HepG2 (cell line): ENCODE data around the gene MRPL28. TPM values are rescaled to one million over a fixed set of nuclear protein-coding genes. Genes with fewer than 3 reads are reported as not detected.
A peak's percentile ranks its signal among the peaks of the same experiment; 100 is the strongest.

Experiments used
- ARHGAP35 ChIP-seq: sonication (generic); formaldehyde crosslinking; IDR thresholded peaks from 2 replicates; pipeline ENCODE4 v1.9.0; 2022; ENCODE audit warnings: mild to moderate bottlenecking, inconsistent platforms, moderate library complexity, missing genetic modification reagents, borderline replicate concordance
- ATRX ChIP-seq: sonication (generic); formaldehyde crosslinking; IDR thresholded peaks from 2 replicates; pipeline ENCODE4 v1.4.0; 2020; ENCODE audit warnings: missing genetic modification reagents, borderline replicate concordance
- CEBPG ChIP-seq: IDR thresholded peaks from 2 replicates; pipeline ENCODE4 v1.6.1; 2016
- CREB1 ChIP-seq, 2 experiments: fragments of 450-650 bp in 1 of 2; IDR thresholded peaks; 2 replicates each; pipeline ENCODE4 v1.6.1; 2016 to 2017; ENCODE audit warnings: control low read depth in 1 of 2, mild to moderate bottlenecking in 1 of 2, missing compliant biosample characterization in 1 of 2, missing genetic modification characterization in 1 of 2
- ELF1 ChIP-seq: sonication (generic); formaldehyde crosslinking; IDR thresholded peaks from 2 replicates; pipeline ENCODE4 v1.4.0; 2020; ENCODE audit warnings: missing genetic modification reagents
- FOXK2 ChIP-seq: fragments of 450-650 bp; IDR thresholded peaks from 2 replicates; pipeline ENCODE4 v1.6.1; 2016
- GFI1 ChIP-seq: sonication (generic); formaldehyde crosslinking; IDR thresholded peaks from 2 replicates; pipeline ENCODE4 v1.5.0; 2020; ENCODE audit warnings: missing genetic modification reagents, mild to moderate bottlenecking, borderline replicate concordance
- KMT2A ChIP-seq: sonication (generic); formaldehyde crosslinking; IDR thresholded peaks from 2 replicates; pipeline ENCODE4 v1.4.0; 2020; ENCODE audit warnings: missing genetic modification reagents
- MTF2 ChIP-seq: sonication (generic); formaldehyde crosslinking; IDR thresholded peaks from 2 replicates; pipeline ENCODE4 v1.5.0; 2020; ENCODE audit warnings: missing genetic modification reagents, borderline replicate concordance
- NAIF1 ChIP-seq: sonication (generic); formaldehyde crosslinking; IDR thresholded peaks from 2 replicates; pipeline ENCODE4 v1.5.0; 2020; ENCODE audit warnings: mild to moderate bottlenecking, missing genetic modification reagents, borderline replicate concordance
- NFYB ChIP-seq: sonication (generic); formaldehyde crosslinking; IDR thresholded peaks from 2 replicates; pipeline ENCODE4 v1.4.0; 2020; ENCODE audit warnings: missing genetic modification reagents
- SIX4 ChIP-seq: sonication (generic); formaldehyde crosslinking; IDR thresholded peaks from 2 replicates; pipeline ENCODE4 v1.4.0; 2020; ENCODE audit warnings: missing genetic modification reagents
- SMAD9 ChIP-seq: sonication (generic); formaldehyde crosslinking; IDR thresholded peaks from 2 replicates; pipeline ENCODE4 v1.5.1; 2020; ENCODE audit warnings: mild to moderate bottlenecking, missing genetic modification reagents
- ZBTB21 ChIP-seq: sonication (generic); formaldehyde crosslinking; IDR thresholded peaks from 2 replicates; pipeline ENCODE4 v1.4.0; 2020; ENCODE audit warnings: missing genetic modification reagents
- ZFY ChIP-seq: sonication (generic); formaldehyde crosslinking; IDR thresholded peaks from 2 replicates; pipeline ENCODE4 v1.4.0; 2020; ENCODE audit warnings: missing genetic modification reagents
- ZFYVE20 ChIP-seq: sonication (generic); formaldehyde crosslinking; IDR thresholded peaks from 2 replicates; pipeline ENCODE4 v1.8.0; 2023; ENCODE audit warnings: low read depth, mild to moderate bottlenecking, moderate library complexity, missing genetic modification reagents, borderline replicate concordance
- ZKSCAN1 ChIP-seq: fragments of 150-350 bp; IDR thresholded peaks from 2 replicates; pipeline ENCODE4 v1.6.1; 2014; ENCODE audit warnings: low read length
- ZNF138 ChIP-seq: sonication (generic); formaldehyde crosslinking; IDR thresholded peaks from 2 replicates; pipeline ENCODE4 v1.5.0; 2020; ENCODE audit warnings: mild to moderate bottlenecking, low read depth, missing genetic modification reagents
- ZNF230 ChIP-seq: sonication (generic); formaldehyde crosslinking; IDR thresholded peaks from 2 replicates; pipeline ENCODE4 v1.4.0; 2020; ENCODE audit warnings: mild to moderate bottlenecking, missing genetic modification reagents
- ZNF24 ChIP-seq: fragments of 450-650 bp; IDR thresholded peaks from 2 replicates; pipeline ENCODE4 v1.6.1; 2017; ENCODE audit warnings: antibody characterized with exemption, mild to moderate bottlenecking
- ZNF3 ChIP-seq: IDR thresholded peaks from 2 replicates; pipeline ENCODE4 v1.7.0; 2017; ENCODE audit warnings: inconsistent platforms
- ZNF326 ChIP-seq: sonication (generic); formaldehyde crosslinking; IDR thresholded peaks from 2 replicates; pipeline ENCODE4 v1.4.0; 2020; ENCODE audit warnings: missing genetic modification reagents, borderline replicate concordance
- ZNF484 ChIP-seq: sonication (generic); formaldehyde crosslinking; IDR thresholded peaks from 2 replicates; pipeline ENCODE4 v1.5.1; 2020; ENCODE audit warnings: mild to moderate bottlenecking, low read depth, missing genetic modification reagents, borderline replicate concordance
- ZNF660 ChIP-seq: sonication (generic); formaldehyde crosslinking; IDR thresholded peaks from 2 replicates; pipeline ENCODE4 v1.5.1; 2020; ENCODE audit warnings: mild to moderate bottlenecking, low read depth, missing genetic modification reagents, borderline replicate concordance
- ZNF781 ChIP-seq: sonication (generic); formaldehyde crosslinking; IDR thresholded peaks from 2 replicates; pipeline ENCODE4 v1.5.1; 2020; ENCODE audit warnings: borderline replicate concordance, mild to moderate bottlenecking, missing genetic modification reagents; ENCODE audit errors: not compliant biosample characterization
- ZNF782 ChIP-seq: sonication (generic); formaldehyde crosslinking; IDR thresholded peaks from 2 replicates; pipeline ENCODE4 v1.4.0; 2020; ENCODE audit warnings: missing genetic modification reagents, mild to moderate bottlenecking, borderline replicate concordance
- ZNF790 ChIP-seq: sonication (generic); formaldehyde crosslinking; IDR thresholded peaks from 2 replicates; pipeline ENCODE4 v1.8.0; 2022; ENCODE audit warnings: missing genetic modification reagents, mild to moderate bottlenecking, borderline replicate concordance
- polyA plus RNA-seq, 8 experiments: library from polyadenylated mRNA; depleted of rRNA in 3 of 8; stranded (reverse) in 7 of 8; unstranded in 1 of 8; fragments of >200 nt; fragmentation: Illumina TruSeq in 4 of 8; extraction: Trizol in 4 of 8; gene quantifications; 2 replicates each; pipeline versions ENCODE4 v1.2.1 to v1.2.3, GENCODE V29; 2011 to 2016; ENCODE audit warnings: low read depth in 4 of 8, missing spikeins in 1 of 8, mixed read lengths in 1 of 8; ENCODE audit not compliant: insufficient read depth in 1 of 8
- total RNA-seq, 5 experiments: library from RNA; depleted of rRNA; stranded (reverse); fragments of >200 nt; fragmentation: Illumina TruSeq; extraction: Trizol; gene quantifications; 2 replicates each; pipeline ENCODE4 v1.2.3, GENCODE V29; 2016; ENCODE audit warnings: low read depth in 1 of 5
- TF ChIP-seq, protein P1 (sequence below): sonication (generic); formaldehyde crosslinking; IDR thresholded peaks from 2 replicates; pipeline ENCODE4 v1.5.1; 2020; ENCODE audit warnings: mild to moderate bottlenecking, moderate library complexity, missing genetic modification reagents
- TF ChIP-seq, protein P2 (sequence below): IDR thresholded peaks from 2 replicates; pipeline ENCODE4 v1.6.1; 2016; ENCODE audit warnings: mild to moderate bottlenecking, missing biosample characterization, missing genetic modification reagents
- TF ChIP-seq, protein P3 (sequence below): sonication (generic); formaldehyde crosslinking; IDR thresholded peaks from 2 replicates; pipeline ENCODE4 v1.4.0; 2020; ENCODE audit warnings: mild to moderate bottlenecking, missing genetic modification reagents
- TF ChIP-seq, protein P4 (sequence below): sonication (generic); formaldehyde crosslinking; IDR thresholded peaks from 2 replicates; pipeline ENCODE4 v1.8.0; 2022; ENCODE audit warnings: missing genetic modification reagents, mild to moderate bottlenecking, borderline replicate concordance

The MRPL28 gene
- total and polyA plus RNA-seq, 2 of the 13 experiments (the other 11 are each of a cell fraction or from before 2014, with no cell fraction given), result 114 to 135 TPM

DNA sequence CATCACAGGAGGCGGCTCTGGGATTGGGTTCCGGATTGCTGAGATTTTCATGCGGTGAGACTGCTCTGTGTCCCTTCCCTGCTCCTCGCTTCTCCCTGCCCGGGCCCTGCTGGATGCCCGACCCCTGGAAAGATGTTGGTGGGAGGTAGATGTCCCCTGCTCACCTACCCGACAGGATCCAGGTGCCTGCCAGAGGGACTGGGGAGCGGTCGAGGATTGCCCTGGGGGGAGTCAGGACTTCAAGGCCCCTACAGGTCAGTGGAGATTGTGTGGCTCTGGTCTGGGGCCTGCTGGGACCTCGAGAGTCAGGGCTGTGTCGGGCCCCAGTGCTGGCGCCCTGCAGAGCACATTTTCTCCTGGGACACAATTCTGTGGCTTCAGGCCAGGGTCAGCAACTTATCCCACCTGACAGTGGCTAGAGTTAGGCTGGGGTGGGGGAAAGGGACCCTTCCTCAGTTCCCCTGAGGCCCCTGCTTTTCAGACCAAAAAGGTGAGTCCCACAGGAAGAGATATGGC lies 34.7 kb upstream of the MRPL28 start (continued):
- TF ChIP-seq, protein P1, sequence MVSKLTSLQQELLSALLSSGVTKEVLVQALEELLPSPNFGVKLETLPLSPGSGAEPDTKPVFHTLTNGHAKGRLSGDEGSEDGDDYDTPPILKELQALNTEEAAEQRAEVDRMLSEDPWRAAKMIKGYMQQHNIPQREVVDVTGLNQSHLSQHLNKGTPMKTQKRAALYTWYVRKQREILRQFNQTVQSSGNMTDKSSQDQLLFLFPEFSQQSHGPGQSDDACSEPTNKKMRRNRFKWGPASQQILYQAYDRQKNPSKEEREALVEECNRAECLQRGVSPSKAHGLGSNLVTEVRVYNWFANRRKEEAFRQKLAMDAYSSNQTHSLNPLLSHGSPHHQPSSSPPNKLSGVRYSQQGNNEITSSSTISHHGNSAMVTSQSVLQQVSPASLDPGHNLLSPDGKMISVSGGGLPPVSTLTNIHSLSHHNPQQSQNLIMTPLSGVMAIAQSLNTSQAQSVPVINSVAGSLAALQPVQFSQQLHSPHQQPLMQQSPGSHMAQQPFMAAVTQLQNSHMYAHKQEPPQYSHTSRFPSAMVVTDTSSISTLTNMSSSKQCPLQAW (CRISPR knock-in tag), result 0 out of 2 replicates have a peak, but pooled peaks have one; percentile 37
- TF ChIP-seq ZNF138 (CRISPR knock-in tag) (no peak), NFYB (CRISPR knock-in tag) (no peak), ZNF782 (CRISPR knock-in tag) (no peak), ZNF326 (CRISPR knock-in tag) (no peak), ZNF790 (CRISPR knock-in tag) (no peak), ZFYVE20 (CRISPR knock-in tag) (no peak), ATRX (CRISPR knock-in tag) (no peak), SMAD9 (CRISPR knock-in tag) (no peak), ZNF3 (CRISPR knock-in tag) (no peak), FOXK2 (no peak), CEBPG (CRISPR knock-in tag) (no peak), GFI1 (CRISPR knock-in tag) (peak; percentile 81), ARHGAP35 (CRISPR knock-in tag) (no peak), NAIF1 (CRISPR knock-in tag) (0 out of 2 replicates have a peak, but pooled peaks have one; percentile 3), ZBTB21 (CRISPR knock-in tag) (no peak), ZNF24 (no peak), ZKSCAN1 (no peak), ZNF660 (CRISPR knock-in tag) (no peak), ELF1 (CRISPR knock-in tag) (no peak), ZNF484 (CRISPR knock-in tag) (no peak), ZNF230 (CRISPR knock-in tag) (no peak), KMT2A (CRISPR knock-in tag) (no peak), SIX4 (CRISPR knock-in tag) (no peak), ZNF781 (CRISPR knock-in tag) (no peak), CREB1 (IDR thresholded peaks at IDR 0.05) (no peak), CREB1 (CRISPR knock-in tag; IDR thresholded peaks at IDR 0.05) (no peak), ZFY (peak; percentile 46; the same call in 1 of the 2 replicates), MTF2 (CRISPR knock-in tag) (no peak)
- TF ChIP-seq, protein P2, sequence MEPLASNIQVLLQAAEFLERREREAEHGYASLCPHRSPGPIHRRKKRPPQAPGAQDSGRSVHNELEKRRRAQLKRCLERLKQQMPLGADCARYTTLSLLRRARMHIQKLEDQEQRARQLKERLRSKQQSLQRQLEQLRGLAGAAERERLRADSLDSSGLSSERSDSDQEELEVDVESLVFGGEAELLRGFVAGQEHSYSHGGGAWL, result no peak
- TF ChIP-seq, protein P3, sequence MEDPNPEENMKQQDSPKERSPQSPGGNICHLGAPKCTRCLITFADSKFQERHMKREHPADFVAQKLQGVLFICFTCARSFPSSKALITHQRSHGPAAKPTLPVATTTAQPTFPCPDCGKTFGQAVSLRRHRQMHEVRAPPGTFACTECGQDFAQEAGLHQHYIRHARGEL (CRISPR knock-in tag), result no peak
- TF ChIP-seq, protein P4, sequence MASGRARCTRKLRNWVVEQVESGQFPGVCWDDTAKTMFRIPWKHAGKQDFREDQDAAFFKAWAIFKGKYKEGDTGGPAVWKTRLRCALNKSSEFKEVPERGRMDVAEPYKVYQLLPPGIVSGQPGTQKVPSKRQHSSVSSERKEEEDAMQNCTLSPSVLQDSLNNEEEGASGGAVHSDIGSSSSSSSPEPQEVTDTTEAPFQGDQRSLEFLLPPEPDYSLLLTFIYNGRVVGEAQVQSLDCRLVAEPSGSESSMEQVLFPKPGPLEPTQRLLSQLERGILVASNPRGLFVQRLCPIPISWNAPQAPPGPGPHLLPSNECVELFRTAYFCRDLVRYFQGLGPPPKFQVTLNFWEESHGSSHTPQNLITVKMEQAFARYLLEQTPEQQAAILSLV (CRISPR knock-in tag), result no peak
